Measurements from ENCODE around the gene SYT12.

The SYT12 gene

DNA sequence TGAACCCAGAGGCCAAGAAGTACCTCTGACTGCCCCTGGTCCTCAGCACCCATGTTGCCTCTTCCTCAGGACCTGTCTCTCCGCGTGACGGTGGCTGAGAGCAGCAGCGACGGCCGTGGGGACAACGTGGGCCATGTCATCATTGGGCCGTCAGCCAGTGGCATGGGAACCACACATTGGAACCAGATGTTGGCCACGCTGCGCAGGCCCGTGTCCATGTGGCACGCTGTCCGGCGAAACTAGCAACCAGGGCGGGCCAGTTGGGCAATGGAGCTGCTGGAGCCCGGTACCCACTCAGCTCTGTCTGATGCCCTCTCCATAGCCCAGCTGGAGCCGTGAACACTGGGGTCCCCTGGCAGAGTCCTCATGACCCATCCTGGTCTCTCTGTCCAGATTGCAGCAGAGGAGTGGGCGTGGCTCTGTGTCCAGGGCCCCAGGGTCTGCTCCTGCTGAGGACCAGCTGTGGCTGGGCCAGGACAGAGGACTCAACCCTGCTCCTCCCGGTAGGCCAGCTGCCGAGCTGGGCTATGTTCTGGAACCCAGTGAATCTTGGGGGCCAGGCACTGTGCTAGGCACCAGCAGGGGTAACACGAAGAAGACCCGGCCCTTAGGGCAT is 25.7 kb downstream of the SYT12 start:
- H3K4me3 ChIP-seq (ENCODE audit: low read depth, low read length) = no peak overlapping the region
- TF ChIP-seq, protein P1, sequence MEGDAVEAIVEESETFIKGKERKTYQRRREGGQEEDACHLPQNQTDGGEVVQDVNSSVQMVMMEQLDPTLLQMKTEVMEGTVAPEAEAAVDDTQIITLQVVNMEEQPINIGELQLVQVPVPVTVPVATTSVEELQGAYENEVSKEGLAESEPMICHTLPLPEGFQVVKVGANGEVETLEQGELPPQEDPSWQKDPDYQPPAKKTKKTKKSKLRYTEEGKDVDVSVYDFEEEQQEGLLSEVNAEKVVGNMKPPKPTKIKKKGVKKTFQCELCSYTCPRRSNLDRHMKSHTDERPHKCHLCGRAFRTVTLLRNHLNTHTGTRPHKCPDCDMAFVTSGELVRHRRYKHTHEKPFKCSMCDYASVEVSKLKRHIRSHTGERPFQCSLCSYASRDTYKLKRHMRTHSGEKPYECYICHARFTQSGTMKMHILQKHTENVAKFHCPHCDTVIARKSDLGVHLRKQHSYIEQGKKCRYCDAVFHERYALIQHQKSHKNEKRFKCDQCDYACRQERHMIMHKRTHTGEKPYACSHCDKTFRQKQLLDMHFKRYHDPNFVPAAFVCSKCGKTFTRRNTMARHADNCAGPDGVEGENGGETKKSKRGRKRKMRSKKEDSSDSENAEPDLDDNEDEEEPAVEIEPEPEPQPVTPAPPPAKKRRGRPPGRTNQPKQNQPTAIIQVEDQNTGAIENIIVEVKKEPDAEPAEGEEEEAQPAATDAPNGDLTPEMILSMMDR (IDR thresholded peaks at IDR 0.05; ENCODE audit: insufficient read depth, low read depth, low read length, missing control alignments) = no peak
- no peak for DNase-seq (ENCODE audit: low read depth)

DNA sequence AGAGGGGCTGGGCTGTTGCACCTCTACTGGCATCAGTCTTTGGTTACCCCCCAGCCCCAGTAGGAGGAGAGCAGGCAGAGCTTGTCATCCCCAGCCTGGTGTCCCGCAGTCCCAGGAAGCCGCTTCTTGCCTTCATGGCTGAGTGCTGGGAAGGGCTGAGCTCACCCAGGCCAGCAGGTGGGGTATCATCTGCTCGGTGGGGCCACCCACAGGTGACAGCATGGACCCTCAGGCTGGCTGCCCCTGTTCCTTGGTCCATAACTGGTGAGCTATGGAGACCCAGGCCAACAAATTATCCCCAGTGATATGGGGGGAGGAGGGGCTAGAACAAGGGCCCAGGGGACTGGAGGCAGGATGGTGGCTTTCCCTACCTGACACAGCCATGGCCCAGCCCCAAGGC is 27.2 kb downstream of the SYT12 start:
- DNase-seq (ENCODE audit: low read depth) = no peak
- no peak overlapping the region for H3K4me3 ChIP-seq (ENCODE audit: low read depth, low read length)
- TF ChIP-seq, protein P1 (IDR thresholded peaks at IDR 0.05; ENCODE audit: insufficient read depth, low read depth, low read length, missing control alignments) = no peak

DNA sequence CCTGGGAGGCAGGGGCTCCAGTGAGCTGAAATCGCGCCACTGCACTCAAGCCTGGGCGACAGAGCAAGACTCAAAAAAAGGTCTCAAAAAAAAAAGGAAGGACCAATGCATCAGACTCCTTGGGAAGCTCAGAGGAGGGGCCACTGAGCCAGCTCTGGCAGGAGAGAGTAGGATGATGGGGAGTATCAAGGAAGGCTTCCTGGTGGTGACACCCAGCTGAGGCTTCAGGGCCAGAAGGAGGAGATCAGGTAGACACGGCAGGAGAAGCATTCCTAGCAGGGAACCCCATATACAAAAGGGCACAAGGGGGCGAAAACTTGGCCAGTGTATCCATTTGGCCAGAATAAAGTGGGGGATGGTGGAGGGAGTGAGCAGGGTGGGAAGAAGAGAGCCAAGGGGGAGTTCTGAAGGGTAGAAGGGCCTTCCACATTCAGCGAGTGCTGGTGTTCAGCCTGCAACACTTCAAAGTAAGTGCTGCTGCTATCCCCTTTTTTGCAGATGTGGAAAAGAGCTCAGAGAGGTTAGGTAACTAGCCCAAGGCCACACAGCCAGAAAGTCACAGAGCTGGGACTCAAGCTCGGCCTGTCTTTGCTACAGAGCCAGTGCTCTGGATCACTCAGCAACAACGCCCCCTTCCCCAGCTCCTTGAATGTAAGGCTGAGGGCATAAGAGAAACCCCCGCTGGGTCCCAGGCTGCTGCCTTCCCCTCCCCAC is 28.4 kb downstream of the SYT12 start:
- no peak for DNase-seq (ENCODE audit: low read depth)
- H3K4me3 ChIP-seq (ENCODE audit: low read depth, low read length) = no peak overlapping the region
- TF ChIP-seq, protein P1 (IDR thresholded peaks at IDR 0.05; ENCODE audit: insufficient read depth, low read depth, low read length, missing control alignments) = no peak

DNA sequence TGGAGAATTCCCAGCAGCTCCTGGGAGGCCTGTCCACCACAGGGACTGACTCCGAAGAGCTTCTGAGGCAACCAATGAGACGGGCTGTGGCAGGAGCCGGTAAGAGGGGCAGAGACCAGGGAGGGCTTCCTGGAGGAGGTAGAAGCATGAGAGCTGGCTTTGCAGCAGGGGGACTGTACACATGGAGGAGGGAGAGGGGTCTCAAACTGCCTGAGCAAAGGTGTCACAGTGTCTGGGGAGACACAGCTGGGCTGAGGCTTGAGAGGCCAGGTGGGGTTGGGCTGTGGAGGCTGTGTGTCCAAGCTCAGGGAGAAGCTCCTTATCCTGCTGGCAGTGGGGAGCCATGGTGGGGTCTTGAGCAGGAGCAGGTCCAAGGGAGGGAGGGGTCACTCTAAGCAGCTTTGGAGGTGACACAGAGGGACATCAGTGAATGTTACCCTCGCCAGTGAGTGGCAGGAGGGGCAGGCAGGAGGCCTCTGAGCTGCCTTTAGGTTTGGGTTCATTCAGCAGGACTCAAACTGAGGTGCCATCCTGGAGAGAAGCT is 29.1 kb downstream of the SYT12 start:
- TF ChIP-seq, protein P1 (IDR thresholded peaks at IDR 0.05; ENCODE audit: insufficient read depth, low read depth, low read length, missing control alignments) = no peak
- no peak for DNase-seq (ENCODE audit: low read depth)
- no peak overlapping the region for H3K4me3 ChIP-seq (ENCODE audit: low read depth, low read length)

DNA sequence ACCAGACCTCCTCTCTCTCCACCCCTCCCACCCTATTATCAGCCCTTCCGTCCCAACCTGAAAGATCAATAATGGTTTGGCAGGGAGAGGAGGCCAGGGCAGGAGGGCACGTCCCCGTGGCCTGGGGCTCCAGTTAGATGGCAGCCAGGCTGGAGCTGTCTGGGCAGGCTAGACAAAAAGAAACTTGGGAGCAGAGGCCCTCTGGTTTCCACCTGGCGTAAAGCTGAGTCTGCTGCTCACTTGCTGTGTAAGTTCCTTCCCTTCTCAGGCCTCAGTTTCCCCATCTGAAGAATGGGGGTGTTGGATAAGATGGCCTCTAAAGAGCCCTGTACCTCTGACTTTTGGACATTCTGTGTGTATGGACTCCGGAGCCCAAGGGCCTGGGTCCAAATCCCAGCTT is 30.0 kb downstream of the SYT12 start:
- no peak for DNase-seq (ENCODE audit: low read depth)
- TF ChIP-seq, protein P1 (IDR thresholded peaks at IDR 0.05; ENCODE audit: insufficient read depth, low read depth, low read length, missing control alignments) = no peak
- no peak overlapping the region for H3K4me3 ChIP-seq (ENCODE audit: low read depth, low read length)

DNA sequence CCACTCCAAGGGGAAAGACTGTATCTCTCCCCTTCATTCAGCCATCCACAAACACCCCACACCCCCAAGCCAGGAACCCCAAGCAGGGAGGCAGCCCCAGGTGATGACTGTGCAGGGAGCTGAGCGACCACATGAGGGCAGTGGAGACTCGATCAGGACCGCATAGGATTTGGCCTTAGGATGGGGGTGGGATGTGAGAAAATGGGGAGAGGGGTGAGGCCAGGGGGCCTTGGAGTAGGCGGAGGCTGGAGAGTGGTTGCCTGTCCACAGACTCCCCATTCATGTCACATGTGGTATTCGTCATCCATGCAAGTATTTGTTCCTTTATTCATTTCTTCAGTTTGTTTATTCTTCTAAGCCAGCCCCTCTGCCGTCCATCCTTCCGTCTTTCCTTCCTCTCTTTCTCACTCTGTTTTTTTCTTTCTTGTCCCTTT is 31.0 kb downstream of the SYT12 start:
- H3K4me3 ChIP-seq (ENCODE audit: low read depth, low read length) = no peak overlapping the region
- DNase-seq (ENCODE audit: low read depth) = peak; percentile 57
- TF ChIP-seq, protein P1 (IDR thresholded peaks at IDR 0.05; ENCODE audit: insufficient read depth, low read depth, low read length, missing control alignments) = peak; percentile 83

All from GM12865 (cell line).